Keratinocyte (primary cell): Measurements from ENCODE around the gene NAA30. TPM values are rescaled to one million over a fixed set of nuclear protein-coding genes. Genes with fewer than 3 reads are reported as not detected.

ENCODE experiments used
- DNase-seq: peaks from one replicate; pipeline ENCODE4 v3.0.0-alpha.2; 2011; ENCODE audit warnings: low read depth, missing footprints, low spot score
- FAIRE-seq: peaks from 2 replicates; lab custom pipeline; 2011; peaks lifted over from hg19 to GRCh38; lab: Jason Lieb, UNC
- H2AFZ ChIP-seq: 2 replicates; pipeline ENCODE4 v1.6.0; 2012; ENCODE audit warnings: low read length, control low read depth, inconsistent platforms; ENCODE audit not compliant: control insufficient read depth
- H3K27ac ChIP-seq: 2 replicates; pipeline ENCODE4 v1.5.1; 2011; ENCODE audit warnings: low read length; ENCODE audit not compliant: control insufficient read depth, insufficient read depth
- H3K27me3 ChIP-seq: 3 replicates; pipeline ENCODE4 v1.6.0; 2011; ENCODE audit warnings: low read length; ENCODE audit not compliant: control insufficient read depth, insufficient read depth; ENCODE audit errors: extremely low read depth
- H3K36me3 ChIP-seq, 2 experiments: 2 replicates in 1 of 2; 3 replicates in 1 of 2; pipeline ENCODE4 v1.5.1; 2011; ENCODE audit warnings: low read length in 2 of 2, mild to moderate bottlenecking in 1 of 2; ENCODE audit not compliant: control insufficient read depth in 2 of 2, insufficient read depth in 2 of 2; ENCODE audit errors: extremely low read depth in 1 of 2
- H3K4me1 ChIP-seq: 3 replicates; pipeline ENCODE4 v1.5.1; 2011; ENCODE audit warnings: low read length; ENCODE audit not compliant: control insufficient read depth, insufficient read depth; ENCODE audit errors: extremely low read depth
- H3K4me2 ChIP-seq: 3 replicates; pipeline ENCODE4 v1.6.0; 2011; ENCODE audit warnings: low read depth, low read length; ENCODE audit not compliant: control insufficient read depth, insufficient read depth; ENCODE audit errors: extremely low read depth
- H3K4me3 ChIP-seq, 3 experiments: fragments of 200-600 bp in 1 of 3; sonication (generic) in 1 of 3; 2 replicates in 2 of 3; 3 replicates in 1 of 3; pipeline ENCODE4 v1.5.1; 2011 to 2016; ENCODE audit warnings: low read length in 3 of 3, mild to moderate bottlenecking in 3 of 3, control low read depth in 2 of 3, inconsistent platforms in 1 of 3, low read depth in 1 of 3, mixed read lengths in 1 of 3, mixed run types in 1 of 3, moderate library complexity in 1 of 3; ENCODE audit not compliant: control insufficient read depth in 2 of 3, insufficient read depth in 2 of 3; ENCODE audit errors: extremely low read depth in 1 of 3
- H3K79me2 ChIP-seq: 2 replicates; pipeline ENCODE4 v1.6.0; 2012; ENCODE audit warnings: low read length; ENCODE audit not compliant: control insufficient read depth, insufficient read depth
- H3K9ac ChIP-seq: 3 replicates; pipeline ENCODE4 v1.6.0; 2011; ENCODE audit warnings: low read length; ENCODE audit not compliant: control insufficient read depth, insufficient read depth; ENCODE audit errors: extremely low read depth
- H3K9me1 ChIP-seq: 3 replicates; pipeline ENCODE4 v1.6.0; 2011; ENCODE audit warnings: low read length; ENCODE audit not compliant: control insufficient read depth, insufficient read depth; ENCODE audit errors: extremely low read depth
- H3K9me3 ChIP-seq: 2 replicates; pipeline ENCODE4 v1.5.1; 2012; ENCODE audit warnings: low read depth, low read length; ENCODE audit not compliant: control insufficient read depth
- H4K20me1 ChIP-seq: 3 replicates; pipeline ENCODE4 v1.6.0; 2011; ENCODE audit warnings: low read length; ENCODE audit not compliant: control insufficient read depth, insufficient read depth; ENCODE audit errors: extremely low read depth
- EZH2 ChIP-seq: IDR thresholded peaks from one replicate; pipeline ENCODE4 v1.6.1; 2012; ENCODE audit warnings: inconsistent platforms, mild to moderate bottlenecking, low read length, moderate library complexity
- dilution Hi-C: fragments of 300-500 bp; cut with MboI; formaldehyde crosslinking; loops from one replicate; pipeline ENCODE4 v1.7.0; 2020; ENCODE audit warnings: low sequenced_read_pairs; ENCODE audit not compliant: extremely low pct_ligation_motif_present
- polyA plus RNA-seq, 5 experiments: library from polyadenylated mRNA; depleted of rRNA in 3 of 5; stranded (reverse) in 3 of 5; stranded (forward) in 1 of 5; unstranded in 1 of 5; fragments of >200 nt; gene quantifications; 1 replicate in 1 of 5; 2 replicates in 3 of 5; 3 replicates in 1 of 5; pipeline versions ENCODE4 v1.2.1 to v1.2.3, GENCODE V29; 2011 to 2012; ENCODE audit warnings: missing spikeins in 2 of 5, low read depth in 1 of 5, low replicate concordance in 1 of 5
- TF ChIP-seq, protein P1 (sequence below), 3 experiments: IDR thresholded peaks in 1 of 3; conservative IDR thresholded peaks in 1 of 3; optimal IDR thresholded peaks in 1 of 3; 2 replicates in 2 of 3; 3 replicates in 1 of 3; pipeline versions ENCODE3 to v1.5.1; 2011; ENCODE audit warnings: low read length in 3 of 3, mild to moderate bottlenecking in 3 of 3, moderate library complexity in 2 of 3, control low read depth in 1 of 3, inconsistent platforms in 1 of 3; ENCODE audit not compliant: insufficient read depth in 2 of 3; ENCODE audit errors: extremely low read depth in 1 of 3

NAA30 gene
- polyA plus RNA-seq, 1 donor (not counting 4 experiments of a cell fraction or from before 2014, with no cell fraction given) = 19.4 TPM

DNA sequence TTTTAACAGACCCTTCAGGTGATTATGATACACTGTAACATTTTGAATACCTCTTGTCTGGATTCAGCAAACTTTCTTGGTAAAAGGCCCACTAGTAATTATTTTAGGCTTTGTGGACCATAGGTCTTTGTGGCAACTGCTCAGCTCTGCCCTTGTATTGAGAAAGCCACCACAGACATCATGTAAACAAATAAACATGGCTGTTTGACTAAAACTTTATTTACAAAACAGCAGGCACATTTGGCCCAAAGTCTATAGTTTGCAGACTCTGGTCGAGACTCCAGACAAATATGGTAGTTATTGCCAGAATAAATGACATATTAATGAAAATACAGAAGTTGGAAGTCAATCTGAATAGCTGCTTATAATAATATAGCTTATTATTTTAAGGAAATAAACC, 18.2 kb downstream of the NAA30 start:
- Histone ChIP-seq H2AFZ (no peak overlapping the region), H3K9ac (no peak overlapping the region), H3K9me1 (no peaks in the 10 kb centered on the region), H3K9me3 (no peaks in the 10 kb centered on the region), H3K27me3 (no peaks in the 10 kb centered on the region), H3K4me2 (no peak overlapping the region), H4K20me1 (no peaks in the 10 kb centered on the region), H3K79me2 (peaks cover 19% of the 10 kb centered on the region), H3K4me1 (no peaks in the 10 kb centered on the region), H3K4me3 (no peak overlapping the region), H3K27ac (no peak overlapping the region), H3K36me3 (peaks cover 9 to 11% of the 10 kb centered on the region in 2 experiments)
- dilution Hi-C loops = no loop called here
- FAIRE-seq = no peak
- no peak for DNase-seq
- TF ChIP-seq, protein P1, sequence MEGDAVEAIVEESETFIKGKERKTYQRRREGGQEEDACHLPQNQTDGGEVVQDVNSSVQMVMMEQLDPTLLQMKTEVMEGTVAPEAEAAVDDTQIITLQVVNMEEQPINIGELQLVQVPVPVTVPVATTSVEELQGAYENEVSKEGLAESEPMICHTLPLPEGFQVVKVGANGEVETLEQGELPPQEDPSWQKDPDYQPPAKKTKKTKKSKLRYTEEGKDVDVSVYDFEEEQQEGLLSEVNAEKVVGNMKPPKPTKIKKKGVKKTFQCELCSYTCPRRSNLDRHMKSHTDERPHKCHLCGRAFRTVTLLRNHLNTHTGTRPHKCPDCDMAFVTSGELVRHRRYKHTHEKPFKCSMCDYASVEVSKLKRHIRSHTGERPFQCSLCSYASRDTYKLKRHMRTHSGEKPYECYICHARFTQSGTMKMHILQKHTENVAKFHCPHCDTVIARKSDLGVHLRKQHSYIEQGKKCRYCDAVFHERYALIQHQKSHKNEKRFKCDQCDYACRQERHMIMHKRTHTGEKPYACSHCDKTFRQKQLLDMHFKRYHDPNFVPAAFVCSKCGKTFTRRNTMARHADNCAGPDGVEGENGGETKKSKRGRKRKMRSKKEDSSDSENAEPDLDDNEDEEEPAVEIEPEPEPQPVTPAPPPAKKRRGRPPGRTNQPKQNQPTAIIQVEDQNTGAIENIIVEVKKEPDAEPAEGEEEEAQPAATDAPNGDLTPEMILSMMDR (optimal IDR thresholded peaks at IDR 0.05 in 1 of 3, IDR thresholded peaks at IDR 0.05 in 1 of 3, conservative IDR thresholded peaks at IDR 0.05 in 1 of 3; ENCODE audit: extremely low read depth in 1 of 3, insufficient read depth in 2 of 3, low read length in 3 of 3) = no peak
- no peak for TF ChIP-seq EZH2

DNA sequence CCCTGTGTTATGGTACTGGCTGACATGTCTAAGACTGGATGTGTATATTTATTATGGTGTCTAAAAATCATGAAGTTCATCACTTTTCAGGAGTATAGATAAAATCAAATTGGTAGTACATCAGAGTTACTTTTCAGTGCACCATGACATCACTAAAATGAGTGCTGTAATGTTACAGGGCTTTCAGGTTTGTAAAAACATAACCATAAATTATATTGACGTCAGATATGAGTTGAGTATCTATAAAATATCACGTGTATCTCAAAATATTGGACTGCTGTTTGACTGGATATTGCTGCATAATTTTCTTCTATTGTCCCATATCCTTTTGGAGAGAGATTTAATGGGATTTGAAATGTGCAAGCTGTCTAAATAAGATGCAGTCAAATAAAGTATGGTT, 22.0 kb downstream of the NAA30 start:
- H3K9me1 ChIP-seq = no peaks in the 10 kb centered on the region
- H2AFZ ChIP-seq = no peak overlapping the region
- no peaks in the 10 kb centered on the region for H4K20me1 ChIP-seq
- no peaks in the 10 kb centered on the region for H3K4me1 ChIP-seq
- dilution Hi-C loops = no loop called here
- H3K4me3 ChIP-seq = no peak overlapping the region
- H3K79me2 ChIP-seq = peaks cover 7% of the 10 kb centered on the region
- DNase-seq (no peak), FAIRE-seq (no peak)
- TF ChIP-seq, protein P1 (optimal IDR thresholded peaks at IDR 0.05 in 1 of 3, IDR thresholded peaks at IDR 0.05 in 1 of 3, conservative IDR thresholded peaks at IDR 0.05 in 1 of 3; ENCODE audit: extremely low read depth in 1 of 3, insufficient read depth in 2 of 3, low read length in 3 of 3) = no peak
- TF ChIP-seq EZH2 = no peak
- no peak overlapping the region for H3K9ac ChIP-seq
- H3K36me3 ChIP-seq = peaks cover 4 to 5% of the 10 kb centered on the region in 2 experiments
- H3K9me3 ChIP-seq = no peaks in the 10 kb centered on the region
- H3K4me2 ChIP-seq = no peak overlapping the region
- no peaks in the 10 kb centered on the region for H3K27me3 ChIP-seq
- no peak overlapping the region for H3K27ac ChIP-seq
